Esophagus squamous epithelium (tissue), 5 donors: ENCODE measurements around the gene RASA3. TPM values are rescaled to one million over a fixed set of nuclear protein-coding genes. Genes with fewer than 3 reads are reported as not detected.

ENCODE experiments used
- DNase-seq: peaks from one replicate; lab custom pipeline; 2025; lab: John Stamatoyannopoulos, UW
- H3K27ac ChIP-seq, 4 donors: fragments of 200-600 bp; sonication (generic); one replicate each; pipeline ENCODE4 v1.5.1; 2016 to 2019; ENCODE audit warnings: mild to moderate bottlenecking in 1 of 4
- H3K27me3 ChIP-seq, 4 donors: fragments of 200-600 bp; sonication (generic); 1 replicate in 3 of 4; 2 replicates in 1 of 4; pipeline versions ENCODE4 v1.5.1 to v1.6.0; 2017 to 2021; ENCODE audit warnings: antibody characterized with exemption in 1 of 4
- H3K36me3 ChIP-seq, 3 donors: fragments of 200-600 bp; sonication (generic); one replicate each; pipeline ENCODE4 v1.5.1; 2016 to 2019
- H3K4me1 ChIP-seq, 3 donors: fragments of 200-600 bp; sonication (generic); one replicate each; pipeline ENCODE4 v1.5.1; 2017 to 2019
- H3K4me3 ChIP-seq, 4 donors: fragments of 200-600 bp; sonication (generic); 1 replicate in 3 of 4; 2 replicates in 1 of 4; pipeline ENCODE4 v1.5.1; 2016 to 2019; ENCODE audit warnings: mild to moderate bottlenecking in 2 of 4, moderate library complexity in 1 of 4
- H3K9me3 ChIP-seq, 3 donors: fragments of 200-600 bp; sonication (generic); one replicate each; pipeline ENCODE4 v1.5.1; 2016 to 2019
- CTCF ChIP-seq, 6 experiments: fragments of 450-650 bp in 4 of 6; fragments of 200-600 bp in 2 of 6; sonication (generic) in 2 of 6; IDR thresholded peaks; one replicate each; pipeline ENCODE4 v1.5.1; 2016 to 2019; ENCODE audit warnings: antibody characterized with exemption in 6 of 6, mild to moderate bottlenecking in 4 of 6, moderate library complexity in 4 of 6
- POLR2A ChIP-seq, 4 donors: fragments of 450-650 bp; IDR thresholded peaks; one replicate each; pipeline ENCODE4 v1.6.1; 2017; ENCODE audit warnings: antibody characterized with exemption in 4 of 4, mild to moderate bottlenecking in 4 of 4, moderate library complexity in 3 of 4
- WGBS, 2 donors: methylation state at CpG; one replicate each; pipeline ENCODE4 v1.1.5; 2018; 5-methylcytosine and 5-hydroxymethylcytosine counted together
- intact Hi-C: fragments of 100-400 bp; cut with DNase I; formaldehyde crosslinking; loops from one replicate; pipeline ENCODE4 v1.15.0; 2022
- total RNA-seq, 4 donors: library from RNA; depleted of rRNA; stranded (reverse); fragments of >200 nt; gene quantifications; one replicate each; pipeline ENCODE4 v1.1.0, GENCODE V29; 2016
- donor health status: DM: yes; HTN: yes; CAD: no.

The RASA3 gene
- total RNA-seq, 4 donors from 2014 or later, result 1.4 to 8.8 (median 3.1) TPM

GRCh38 chr13:114108894-114109293 lies 23.5 kb downstream of the RASA3 start:
- no peak for DNase-seq
- Histone ChIP-seq H3K9me3 (no peaks in the 10 kb centered on the region), H3K27ac (peak overlapping the region in 2 of 4 donors; percentile 59 to 78), H3K4me1 (peaks cover 0 to 49% (median 23%) of the 10 kb centered on the region in 3 donors), H3K4me3 (no peak overlapping the region), H3K27me3 (no peaks in the 10 kb centered on the region), H3K36me3 (no peaks in the 10 kb centered on the region)
- 92 to 93% methylated on average over 5 to 16 of the region's 20 CpGs for WGBS, 2 donors
- intact Hi-C loops, result no loop called here
- no peak for TF ChIP-seq CTCF (IDR thresholded peaks at IDR 0.05)
- no peak for TF ChIP-seq POLR2A (IDR thresholded peaks at IDR 0.05)

GRCh38 chr13:114108141-114108761 lies 24.2 kb downstream of the RASA3 start:
- H3K4me3 ChIP-seq, result no peak overlapping the region
- H3K36me3 ChIP-seq, result no peaks in the 10 kb centered on the region
- no peak for TF ChIP-seq POLR2A (IDR thresholded peaks at IDR 0.05)
- TF ChIP-seq CTCF (IDR thresholded peaks at IDR 0.05), result no peak
- no peaks in the 10 kb centered on the region for H3K27me3 ChIP-seq
- peaks cover 0 to 49% (median 23%) of the 10 kb centered on the region in 3 donors for H3K4me1 ChIP-seq
- 91 to 93% methylated on average over 27 to 30 of the region's 33 CpGs for WGBS, 2 donors
- DNase-seq, result no peak
- peak overlapping the region in 2 of 4 donors; percentile 21 to 59 for H3K27ac ChIP-seq
- no peaks in the 10 kb centered on the region for H3K9me3 ChIP-seq
- intact Hi-C loops, result no loop called here

- H3K4me1 ChIP-seq, result peaks cover 0 to 44% (median 23%) of the 10 kb centered on the region in 3 donors
- H3K27ac ChIP-seq, result peak overlapping the region in 2 of 4 donors; percentile 21 to 38
- WGBS, 2 donors, result 63 to 65% methylated on average over 6 to 10 of the region's 12 CpGs
- H3K4me3 ChIP-seq, result no peak overlapping the region
- no peak for DNase-seq
- no peaks in the 10 kb centered on the region for H3K9me3 ChIP-seq
- H3K36me3 ChIP-seq, result no peaks in the 10 kb centered on the region
- no peaks in the 10 kb centered on the region for H3K27me3 ChIP-seq
- no peak for TF ChIP-seq CTCF (IDR thresholded peaks at IDR 0.05)
- intact Hi-C loops, result no loop called here
Measured at GRCh38 chr13:114107686-114108081, 24.7 kb downstream of the RASA3 start.

- intact Hi-C loops, result no loop called here
- WGBS, 2 donors, result 84 to 87% methylated on average over 9 to 19 of the region's 27 CpGs
- H3K27ac ChIP-seq, result peak overlapping the region in 1 of 4 donors; percentile 38
- H3K36me3 ChIP-seq, result no peaks in the 10 kb centered on the region
- TF ChIP-seq CTCF (IDR thresholded peaks at IDR 0.05), result no peak
- TF ChIP-seq POLR2A (IDR thresholded peaks at IDR 0.05), result no peak
- no peaks in the 10 kb centered on the region for H3K9me3 ChIP-seq
- H3K4me3 ChIP-seq, result no peak overlapping the region
- DNase-seq, result no peak
- H3K27me3 ChIP-seq, result no peaks in the 10 kb centered on the region
- H3K4me1 ChIP-seq, result peaks cover 0 to 38% (median 23%) of the 10 kb centered on the region in 3 donors
Measured at GRCh38 chr13:114106991-114107685, 25.3 kb downstream of the RASA3 start.

GRCh38 chr13:114106526-114106925 lies 25.9 kb downstream of the RASA3 start:
- intact Hi-C loops, result no loop called here

More at GRCh38 chr13:114106526-114106925, 25.9 kb downstream of the RASA3 start:
- WGBS, 2 donors, result 86 to 94% methylated on average over 9 of the region's 9 CpGs
- H3K27me3 ChIP-seq, result no peaks in the 10 kb centered on the region
- peaks cover 0 to 38% (median 25%) of the 10 kb centered on the region in 3 donors for H3K4me1 ChIP-seq
- no peak for DNase-seq
- H3K4me3 ChIP-seq, result no peak overlapping the region
- no peak overlapping the region for H3K27ac ChIP-seq
- no peaks in the 10 kb centered on the region for H3K36me3 ChIP-seq
- TF ChIP-seq POLR2A (IDR thresholded peaks at IDR 0.05) (no peak), CTCF (IDR thresholded peaks at IDR 0.05) (no peak)
- no peaks in the 10 kb centered on the region for H3K9me3 ChIP-seq
